Smooth muscle cell (in vitro differentiated cells): ENCODE measurements around the gene LMAN2L. TPM values are rescaled to one million over a fixed set of nuclear protein-coding genes. Genes with fewer than 3 reads are reported as not detected.

Experiments
- DNase-seq: peaks from one replicate; lab custom pipeline; 2025; ENCODE audit not compliant: unreplicated experiment; lab: John Stamatoyannopoulos, UW
- H2AFZ ChIP-seq: fragments of 200-600 bp; sonication (generic); 2 replicates; pipeline ENCODE4 v1.6.0; 2016; ENCODE audit warnings: antibody characterized with exemption, low read depth, mild to moderate bottlenecking
- H3F3A ChIP-seq: fragments of 200-600 bp; sonication (generic); 2 replicates; pipeline ENCODE4 v1.6.0; 2017; ENCODE audit warnings: antibody characterized with exemption, low read depth
- H3K27ac ChIP-seq: fragments of 200-600 bp; sonication (generic); 2 replicates; pipeline ENCODE4 v1.5.1; 2016; ENCODE audit warnings: low read depth, mild to moderate bottlenecking
- H3K27me3 ChIP-seq: fragments of 200-600 bp; sonication (generic); 2 replicates; pipeline ENCODE4 v1.6.1; 2016; ENCODE audit warnings: low read depth, mild to moderate bottlenecking
- H3K36me3 ChIP-seq: fragments of 200-600 bp; sonication (generic); 2 replicates; pipeline ENCODE4 v1.5.1; 2016; ENCODE audit warnings: low read depth
- H3K4me1 ChIP-seq: fragments of 200-600 bp; sonication (generic); 2 replicates; pipeline ENCODE4 v1.5.1; 2016; ENCODE audit warnings: low read depth
- H3K4me2 ChIP-seq: fragments of 200-600 bp; sonication (generic); 2 replicates; pipeline ENCODE4 v1.6.0; 2016; ENCODE audit warnings: mild to moderate bottlenecking
- H3K4me3 ChIP-seq: fragments of 200-600 bp; sonication (generic); 2 replicates; pipeline ENCODE4 v1.5.1; 2016; ENCODE audit warnings: mild to moderate bottlenecking
- H3K79me2 ChIP-seq: fragments of 200-600 bp; sonication (generic); 2 replicates; pipeline ENCODE4 v1.6.0; 2016; ENCODE audit warnings: low read depth, mild to moderate bottlenecking
- H3K9ac ChIP-seq: fragments of 200-600 bp; sonication (generic); 2 replicates; pipeline ENCODE4 v1.6.0; 2016; ENCODE audit warnings: low read depth
- H3K9me3 ChIP-seq: fragments of 200-600 bp; sonication (generic); replicated peaks from 2 replicates; pipeline ENCODE4 v1.5.1; 2016; ENCODE audit warnings: low read depth
- H4K20me1 ChIP-seq: fragments of 200-600 bp; sonication (generic); 2 replicates; pipeline ENCODE4 v1.6.0; 2016; ENCODE audit warnings: low read depth
- CTCF ChIP-seq: fragments of 200-600 bp; sonication (generic); IDR thresholded peaks from 2 replicates; pipeline ENCODE4 v1.5.1; 2017; ENCODE audit warnings: borderline replicate concordance, mild to moderate bottlenecking, antibody characterized with exemption; ENCODE audit not compliant: insufficient read depth, poor library complexity, severe bottlenecking
- WGBS: methylation state at CpG from one replicate; pipeline ENCODE4 v1.1.7; 2016; ENCODE audit warnings: low lambda C conversion rate; 5-methylcytosine and 5-hydroxymethylcytosine counted together
- polyA plus RNA-seq: library from polyadenylated mRNA; unstranded; fragments of >200 nt; fragmentation: Nextera tagmentation; extraction: Ambion mirVana; gene quantifications from 2 replicates; pipeline ENCODE4 v1.2.1, GENCODE V29; 2016
- total RNA-seq: library from RNA; depleted of rRNA; stranded (reverse); fragments of >200 nt; gene quantifications from 2 replicates; pipeline ENCODE4 v1.2.3, GENCODE V29; 2014

Gene LMAN2L
- total and polyA plus RNA-seq, 2 experiments from 2014 or later, result 26.2 to 32.9 TPM

DNA sequence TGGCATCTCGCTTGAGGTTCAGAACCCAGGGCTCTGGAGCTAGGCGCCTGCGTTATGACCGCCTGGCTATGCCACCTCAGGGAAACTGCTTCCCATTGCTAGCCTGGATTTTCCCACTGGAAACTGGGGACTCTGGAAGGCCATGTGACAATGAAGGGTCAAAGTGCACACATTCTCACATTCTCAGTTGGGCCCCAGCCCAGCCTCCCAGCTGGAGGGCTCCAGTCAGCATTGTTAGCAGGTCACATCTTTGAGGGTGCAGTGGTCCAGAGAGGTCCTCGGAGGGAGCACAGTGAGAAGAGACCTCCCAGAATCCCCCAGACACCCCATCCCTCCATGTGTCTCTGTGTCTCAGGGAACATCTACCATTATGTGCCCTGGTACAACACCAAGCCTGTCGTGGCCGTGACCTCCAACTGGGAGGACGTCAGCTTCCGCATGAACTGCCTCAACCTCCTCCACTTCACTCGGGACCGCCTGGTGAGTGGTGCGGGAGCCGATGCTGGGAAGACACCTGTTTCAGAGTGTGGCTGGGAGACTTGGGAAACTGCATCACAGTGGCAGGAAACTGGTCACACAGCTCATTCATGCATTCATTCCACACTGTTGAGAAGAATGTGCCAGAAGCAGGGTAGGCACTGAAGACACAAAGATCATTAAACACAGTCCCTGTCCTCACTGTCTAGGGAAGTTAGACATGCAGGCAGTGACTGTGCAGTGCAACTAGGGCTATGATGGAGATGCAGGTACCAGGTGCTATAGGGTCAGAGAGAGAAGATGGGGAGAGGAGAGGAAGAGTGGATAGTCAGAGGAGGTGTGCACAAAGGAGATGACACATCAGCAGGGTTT is 55.7 kb downstream of the LMAN2L start:
- Histone ChIP-seq H3K36me3 (no peaks in the 10 kb centered on the region), H3K27ac (no peak overlapping the region), H3K4me3 (no peak overlapping the region), H3K4me2 (no peak overlapping the region), H3K9ac (no peak overlapping the region), H3F3A (no peaks in the 10 kb centered on the region), H3K9me3 (no peaks in the 10 kb centered on the region), H3K4me1 (no peaks in the 10 kb centered on the region), H3K27me3 (peaks cover 3% of the 10 kb centered on the region), H4K20me1 (no peaks in the 10 kb centered on the region), H3K79me2 (no peaks in the 10 kb centered on the region), H2AFZ (no peak overlapping the region)
- 93% methylated on average over 13 of the region's 13 CpGs for WGBS
- no peak for TF ChIP-seq CTCF
- no peak for DNase-seq

DNA sequence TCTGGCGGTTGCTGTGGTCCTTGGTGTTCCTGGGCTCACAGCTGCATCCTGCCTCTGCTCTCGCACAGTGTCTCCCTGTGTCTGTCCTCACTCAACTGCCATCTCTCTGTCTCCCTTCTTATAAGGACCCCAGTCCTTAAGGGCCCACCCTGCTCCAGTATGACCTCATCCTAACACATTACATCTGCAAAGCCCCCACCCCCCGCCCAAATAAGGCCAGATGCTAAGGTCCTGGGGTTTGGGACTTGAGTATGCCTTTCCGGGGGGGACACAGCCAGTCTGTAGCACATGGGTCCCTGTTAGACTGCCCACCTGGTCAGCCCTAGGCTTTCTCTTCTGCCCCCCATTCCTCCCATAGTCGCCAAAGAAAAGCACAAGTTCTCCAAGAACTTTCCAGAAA is 56.6 kb downstream of the LMAN2L start:
- no peaks in the 10 kb centered on the region for H3K36me3 ChIP-seq
- WGBS, result 87% methylated on average over 5 of the region's 5 CpGs

DNA sequence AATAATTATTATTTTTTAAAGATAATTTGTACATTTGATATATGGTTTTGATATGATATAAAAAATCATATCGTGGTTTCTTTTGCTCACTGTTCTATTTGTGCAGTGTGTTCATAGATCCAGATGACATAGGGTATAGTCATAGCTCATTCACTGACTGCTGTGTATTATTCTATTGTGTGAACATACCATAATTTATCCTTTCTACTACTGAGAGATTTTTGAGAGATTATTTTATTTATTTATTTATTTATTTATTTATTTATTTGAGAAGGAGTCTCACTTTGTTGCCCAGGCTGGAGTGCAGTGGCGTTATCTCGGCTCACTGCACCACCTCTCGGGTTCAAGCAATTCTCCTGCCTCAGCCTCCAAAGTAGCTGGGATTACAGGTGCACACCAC is 58.3 kb downstream of the LMAN2L start:
- no peaks in the 10 kb centered on the region for H3K9me3 ChIP-seq
- no peaks in the 10 kb centered on the region for H4K20me1 ChIP-seq
- peaks cover 3% of the 10 kb centered on the region for H3K27me3 ChIP-seq
- no peak overlapping the region for H2AFZ ChIP-seq
- no peak overlapping the region for H3K4me3 ChIP-seq
- no peaks in the 10 kb centered on the region for H3K36me3 ChIP-seq
- H3K9ac ChIP-seq, result no peak overlapping the region
- H3K79me2 ChIP-seq, result no peaks in the 10 kb centered on the region
- no peak overlapping the region for H3K27ac ChIP-seq
- no peaks in the 10 kb centered on the region for H3F3A ChIP-seq
- WGBS, result 92% methylated on average over 4 of the region's 4 CpGs
- TF ChIP-seq CTCF, result no peak
- no peak overlapping the region for H3K4me2 ChIP-seq
- no peaks in the 10 kb centered on the region for H3K4me1 ChIP-seq
- DNase-seq, result no peak

More for the DNA sequence above, 56.6 kb downstream of the LMAN2L start:
- Histone ChIP-seq H3K4me2 (no peak overlapping the region), H3K9me3 (no peaks in the 10 kb centered on the region), H3K4me1 (no peaks in the 10 kb centered on the region), H3K4me3 (no peak overlapping the region), H3K27ac (no peak overlapping the region), H3K27me3 (peaks cover 3% of the 10 kb centered on the region), H4K20me1 (no peaks in the 10 kb centered on the region), H2AFZ (no peak overlapping the region), H3K79me2 (no peaks in the 10 kb centered on the region), H3F3A (no peaks in the 10 kb centered on the region), H3K9ac (no peak overlapping the region)
- no peak for DNase-seq
- no peak for TF ChIP-seq CTCF
